IMR-90 (cell line): ENCODE results near the gene TBC1D22B.

ENCODE experiments used
- MXI1 ChIP-seq: IDR thresholded peaks from 2 replicates; pipeline ENCODE4 v1.6.1; 2012; ENCODE audit warnings: low read depth, mild to moderate bottlenecking, low read length, moderate library complexity, borderline replicate concordance
- POLR2A ChIP-seq: IDR thresholded peaks from 2 replicates; pipeline ENCODE4 v1.6.1; 2012; ENCODE audit warnings: mild to moderate bottlenecking, low read depth, low read length
- RFX5 ChIP-seq: IDR thresholded peaks from 2 replicates; pipeline ENCODE4 v1.8.0; 2012; ENCODE audit warnings: low read depth, mild to moderate bottlenecking, low read length, moderate library complexity
- TF ChIP-seq, protein P1 (sequence below): conservative IDR thresholded peaks from 2 replicates; pipeline ENCODE4 v1.5.1; 2012; ENCODE audit warnings: mild to moderate bottlenecking, low read depth, low read length, improper control_type of control experiment
- TF ChIP-seq, protein P2 (sequence below): fragments of 150-350 bp; IDR thresholded peaks from 2 replicates; pipeline ENCODE4 v1.6.1; 2017; ENCODE audit warnings: mild to moderate bottlenecking, antibody characterized with exemption, low read length, low read depth

GRCh38 chr6:37279366-37280134 lies 22.0 kb downstream of the TBC1D22B start:
- TF ChIP-seq RFX5 (no peak), MXI1 (no peak), POLR2A (no peak)
- TF ChIP-seq, protein P1, sequence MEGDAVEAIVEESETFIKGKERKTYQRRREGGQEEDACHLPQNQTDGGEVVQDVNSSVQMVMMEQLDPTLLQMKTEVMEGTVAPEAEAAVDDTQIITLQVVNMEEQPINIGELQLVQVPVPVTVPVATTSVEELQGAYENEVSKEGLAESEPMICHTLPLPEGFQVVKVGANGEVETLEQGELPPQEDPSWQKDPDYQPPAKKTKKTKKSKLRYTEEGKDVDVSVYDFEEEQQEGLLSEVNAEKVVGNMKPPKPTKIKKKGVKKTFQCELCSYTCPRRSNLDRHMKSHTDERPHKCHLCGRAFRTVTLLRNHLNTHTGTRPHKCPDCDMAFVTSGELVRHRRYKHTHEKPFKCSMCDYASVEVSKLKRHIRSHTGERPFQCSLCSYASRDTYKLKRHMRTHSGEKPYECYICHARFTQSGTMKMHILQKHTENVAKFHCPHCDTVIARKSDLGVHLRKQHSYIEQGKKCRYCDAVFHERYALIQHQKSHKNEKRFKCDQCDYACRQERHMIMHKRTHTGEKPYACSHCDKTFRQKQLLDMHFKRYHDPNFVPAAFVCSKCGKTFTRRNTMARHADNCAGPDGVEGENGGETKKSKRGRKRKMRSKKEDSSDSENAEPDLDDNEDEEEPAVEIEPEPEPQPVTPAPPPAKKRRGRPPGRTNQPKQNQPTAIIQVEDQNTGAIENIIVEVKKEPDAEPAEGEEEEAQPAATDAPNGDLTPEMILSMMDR = no peak
- TF ChIP-seq, protein P2, sequence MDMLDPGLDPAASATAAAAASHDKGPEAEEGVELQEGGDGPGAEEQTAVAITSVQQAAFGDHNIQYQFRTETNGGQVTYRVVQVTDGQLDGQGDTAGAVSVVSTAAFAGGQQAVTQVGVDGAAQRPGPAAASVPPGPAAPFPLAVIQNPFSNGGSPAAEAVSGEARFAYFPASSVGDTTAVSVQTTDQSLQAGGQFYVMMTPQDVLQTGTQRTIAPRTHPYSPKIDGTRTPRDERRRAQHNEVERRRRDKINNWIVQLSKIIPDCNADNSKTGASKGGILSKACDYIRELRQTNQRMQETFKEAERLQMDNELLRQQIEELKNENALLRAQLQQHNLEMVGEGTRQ = no peak
